Astrocyte (in vitro differentiated cells and primary cell): Measurements from ENCODE around the gene TAF3.

Source experiments
- EZH2 ChIP-seq: IDR thresholded peaks from 2 replicates; pipeline ENCODE4 v1.6.1; 2012; ENCODE audit warnings: mild to moderate bottlenecking, low read length, inconsistent platforms; ENCODE audit not compliant: insufficient read depth
- TF ChIP-seq, protein P1 (sequence below): IDR thresholded peaks from 2 replicates; pipeline ENCODE4 v1.5.1; 2011; ENCODE audit warnings: low read depth, mild to moderate bottlenecking, inconsistent platforms, low read length, moderate library complexity; ENCODE audit not compliant: insufficient read depth

DNA sequence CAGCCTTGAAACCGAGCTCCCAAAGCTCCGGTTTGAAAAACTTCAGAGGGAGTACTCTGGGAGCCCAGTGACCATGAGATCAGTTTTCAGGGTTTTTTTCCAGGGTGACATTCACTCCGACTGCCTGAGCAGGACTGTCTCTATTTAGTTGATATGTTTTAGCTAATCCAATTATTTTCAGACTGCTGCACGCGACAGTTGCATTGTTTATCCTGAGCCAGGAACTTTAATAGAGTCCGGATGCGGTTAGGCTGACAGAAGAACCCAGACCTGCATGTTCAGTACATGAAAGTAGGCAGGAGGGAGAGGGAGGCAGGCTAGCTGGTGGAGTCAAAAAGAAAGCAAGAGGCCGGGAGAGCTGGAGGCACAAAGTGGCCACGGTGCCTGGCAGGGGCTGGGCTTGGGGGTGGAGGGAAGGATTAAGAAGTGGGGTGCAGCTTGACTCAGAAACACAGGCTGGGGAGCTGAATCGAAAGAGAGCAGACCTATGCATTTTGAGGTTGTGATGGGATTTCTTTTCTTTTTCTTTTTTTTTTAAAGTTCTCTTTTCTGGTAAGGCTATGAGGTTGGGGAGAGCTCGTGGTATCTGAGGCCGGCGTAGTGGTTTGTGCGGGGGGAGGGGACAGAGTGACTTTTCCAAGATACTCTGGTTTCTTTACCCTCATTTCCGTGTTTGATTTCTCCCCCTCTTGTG is 241.9 kb downstream of the TAF3 start:
- TF ChIP-seq, protein P1, sequence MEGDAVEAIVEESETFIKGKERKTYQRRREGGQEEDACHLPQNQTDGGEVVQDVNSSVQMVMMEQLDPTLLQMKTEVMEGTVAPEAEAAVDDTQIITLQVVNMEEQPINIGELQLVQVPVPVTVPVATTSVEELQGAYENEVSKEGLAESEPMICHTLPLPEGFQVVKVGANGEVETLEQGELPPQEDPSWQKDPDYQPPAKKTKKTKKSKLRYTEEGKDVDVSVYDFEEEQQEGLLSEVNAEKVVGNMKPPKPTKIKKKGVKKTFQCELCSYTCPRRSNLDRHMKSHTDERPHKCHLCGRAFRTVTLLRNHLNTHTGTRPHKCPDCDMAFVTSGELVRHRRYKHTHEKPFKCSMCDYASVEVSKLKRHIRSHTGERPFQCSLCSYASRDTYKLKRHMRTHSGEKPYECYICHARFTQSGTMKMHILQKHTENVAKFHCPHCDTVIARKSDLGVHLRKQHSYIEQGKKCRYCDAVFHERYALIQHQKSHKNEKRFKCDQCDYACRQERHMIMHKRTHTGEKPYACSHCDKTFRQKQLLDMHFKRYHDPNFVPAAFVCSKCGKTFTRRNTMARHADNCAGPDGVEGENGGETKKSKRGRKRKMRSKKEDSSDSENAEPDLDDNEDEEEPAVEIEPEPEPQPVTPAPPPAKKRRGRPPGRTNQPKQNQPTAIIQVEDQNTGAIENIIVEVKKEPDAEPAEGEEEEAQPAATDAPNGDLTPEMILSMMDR = no peak
- TF ChIP-seq EZH2 = no peak
